LNCAP (cell line): ENCODE results near the gene IHH.

Experiments
- TF ChIP-seq, protein P1 (sequence below): fragments of 450-650 bp; IDR thresholded peaks from 2 replicates; pipeline ENCODE4 v1.5.1; 2017; ENCODE audit warnings: mild to moderate bottlenecking

The IHH gene

DNA sequence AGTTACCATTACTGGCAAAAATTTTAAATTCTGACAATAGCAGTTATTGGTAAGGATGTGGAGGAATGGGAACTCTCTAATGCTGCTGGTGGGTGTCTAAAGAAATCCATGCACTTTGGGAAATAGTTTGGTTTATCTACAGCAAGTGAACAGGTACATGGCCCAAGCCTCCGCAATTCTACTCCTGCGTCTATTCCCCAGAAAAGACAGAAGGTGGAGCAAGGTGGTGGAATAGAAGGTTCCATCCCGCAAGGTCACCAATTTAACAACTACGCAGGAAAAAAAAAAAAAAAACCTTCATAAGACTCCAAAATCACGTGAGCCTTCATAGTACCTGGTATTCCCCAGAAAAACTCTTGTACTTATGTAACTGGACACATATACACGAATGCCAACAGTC is 25.9 kb downstream of the IHH start:
- TF ChIP-seq, protein P1, sequence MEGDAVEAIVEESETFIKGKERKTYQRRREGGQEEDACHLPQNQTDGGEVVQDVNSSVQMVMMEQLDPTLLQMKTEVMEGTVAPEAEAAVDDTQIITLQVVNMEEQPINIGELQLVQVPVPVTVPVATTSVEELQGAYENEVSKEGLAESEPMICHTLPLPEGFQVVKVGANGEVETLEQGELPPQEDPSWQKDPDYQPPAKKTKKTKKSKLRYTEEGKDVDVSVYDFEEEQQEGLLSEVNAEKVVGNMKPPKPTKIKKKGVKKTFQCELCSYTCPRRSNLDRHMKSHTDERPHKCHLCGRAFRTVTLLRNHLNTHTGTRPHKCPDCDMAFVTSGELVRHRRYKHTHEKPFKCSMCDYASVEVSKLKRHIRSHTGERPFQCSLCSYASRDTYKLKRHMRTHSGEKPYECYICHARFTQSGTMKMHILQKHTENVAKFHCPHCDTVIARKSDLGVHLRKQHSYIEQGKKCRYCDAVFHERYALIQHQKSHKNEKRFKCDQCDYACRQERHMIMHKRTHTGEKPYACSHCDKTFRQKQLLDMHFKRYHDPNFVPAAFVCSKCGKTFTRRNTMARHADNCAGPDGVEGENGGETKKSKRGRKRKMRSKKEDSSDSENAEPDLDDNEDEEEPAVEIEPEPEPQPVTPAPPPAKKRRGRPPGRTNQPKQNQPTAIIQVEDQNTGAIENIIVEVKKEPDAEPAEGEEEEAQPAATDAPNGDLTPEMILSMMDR, result no peak

DNA sequence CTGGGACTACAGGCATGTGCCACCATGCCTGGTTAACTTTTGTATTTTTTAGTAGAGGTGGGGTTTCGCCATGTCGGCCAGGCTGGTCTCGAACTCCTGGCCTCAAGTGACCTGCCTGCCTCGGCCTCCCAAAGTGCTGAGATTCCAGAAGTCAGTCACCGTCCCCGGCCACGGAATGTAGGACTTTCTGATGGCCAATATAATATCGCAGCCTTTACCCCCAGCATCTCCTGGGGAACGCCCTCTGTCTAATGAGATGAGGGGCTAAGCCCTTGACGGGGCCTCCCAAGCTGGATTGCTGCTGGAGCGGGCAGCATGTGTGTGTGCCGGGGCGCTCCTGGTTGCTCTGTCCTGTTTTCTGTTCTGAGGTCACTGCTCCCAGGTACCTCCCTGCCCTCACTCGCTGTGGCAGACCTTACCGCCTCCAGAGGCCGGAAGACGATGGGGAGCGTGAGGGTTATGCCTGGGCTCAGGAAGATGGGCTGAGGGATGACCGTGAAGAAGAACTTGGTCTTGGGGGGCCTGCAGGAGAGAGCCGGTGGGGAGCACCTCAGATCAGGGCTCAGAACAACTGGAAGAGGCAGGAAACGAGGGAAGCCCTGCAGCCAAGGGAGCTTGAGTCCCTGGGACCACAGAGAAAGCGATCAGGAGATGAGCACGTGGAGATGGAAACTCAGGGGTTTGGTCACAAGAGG is 28.5 kb downstream of the IHH start:
- TF ChIP-seq, protein P1, result no peak

DNA sequence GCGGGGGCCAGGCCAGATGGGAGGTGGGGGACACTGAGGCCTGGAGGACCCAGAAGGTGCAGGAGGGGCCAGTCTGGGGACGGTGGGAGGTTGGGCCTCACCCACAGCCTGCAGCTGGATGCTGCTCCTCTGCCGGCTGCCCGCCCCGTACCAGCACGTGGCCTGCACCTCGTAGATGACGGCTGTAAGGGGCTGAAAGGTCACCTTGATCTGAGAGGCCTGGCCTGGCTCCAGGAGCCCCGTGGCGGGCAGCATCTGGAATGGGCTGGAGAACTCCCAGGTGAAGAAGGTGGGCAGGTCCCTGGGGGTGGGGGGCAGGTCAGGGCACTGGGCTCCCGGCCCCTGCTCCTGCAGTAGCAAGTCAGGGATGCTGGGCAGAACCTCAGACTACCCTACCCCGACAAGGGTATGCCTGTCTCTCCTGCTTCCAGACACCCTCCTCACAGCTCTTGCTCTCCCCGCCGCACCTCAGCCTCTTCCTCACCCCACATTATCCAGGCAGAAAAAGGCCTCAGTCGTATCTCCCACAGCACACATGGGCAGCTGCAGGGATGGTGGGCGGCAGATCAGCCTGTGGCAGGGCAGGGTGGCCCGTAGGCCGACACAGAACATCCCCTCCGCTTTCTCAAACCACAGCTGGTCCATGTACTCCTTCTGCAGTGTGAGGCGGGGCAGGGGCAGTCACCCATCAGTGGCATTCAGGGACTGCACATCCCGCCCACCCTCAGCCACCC is 29.5 kb downstream of the IHH start:
- TF ChIP-seq, protein P1, result no peak

DNA sequence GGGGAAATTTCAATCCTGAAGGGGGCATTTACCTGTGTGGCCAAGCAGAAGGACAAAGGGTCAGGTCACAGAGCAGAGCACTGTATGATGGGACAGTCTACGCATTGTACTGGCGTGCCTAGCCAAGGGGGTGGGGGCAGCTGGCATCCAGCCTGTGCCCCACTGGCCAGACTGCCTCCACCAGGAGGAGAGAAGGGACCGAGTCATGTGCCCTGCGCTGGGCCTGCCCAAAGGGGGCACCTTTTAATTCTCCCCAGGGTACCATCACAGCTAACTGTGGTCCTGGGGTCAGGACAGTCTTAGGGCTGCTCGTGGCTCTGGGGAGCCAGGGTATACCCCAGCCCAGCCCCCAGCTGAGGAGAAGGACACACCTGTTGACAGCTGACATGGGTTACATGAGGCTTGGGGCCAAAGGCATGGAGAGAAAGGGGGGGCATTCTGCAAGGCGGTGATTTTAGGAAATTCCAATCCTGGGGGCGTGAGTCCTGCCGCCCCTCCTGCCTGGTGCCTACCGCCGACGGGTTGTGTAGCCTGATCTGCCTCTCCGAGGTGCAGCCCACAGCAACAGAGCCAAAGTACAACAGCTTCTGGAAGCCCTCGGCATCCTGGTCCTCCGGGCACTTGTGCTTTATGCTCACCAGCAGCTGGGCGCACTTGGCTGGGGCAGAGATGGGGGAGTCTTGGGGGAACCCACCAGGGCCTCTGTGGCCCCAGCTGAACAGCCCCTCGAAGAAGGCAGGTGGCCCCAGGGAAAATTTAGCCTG is 30.4 kb downstream of the IHH start:
- TF ChIP-seq, protein P1, result no peak

DNA sequence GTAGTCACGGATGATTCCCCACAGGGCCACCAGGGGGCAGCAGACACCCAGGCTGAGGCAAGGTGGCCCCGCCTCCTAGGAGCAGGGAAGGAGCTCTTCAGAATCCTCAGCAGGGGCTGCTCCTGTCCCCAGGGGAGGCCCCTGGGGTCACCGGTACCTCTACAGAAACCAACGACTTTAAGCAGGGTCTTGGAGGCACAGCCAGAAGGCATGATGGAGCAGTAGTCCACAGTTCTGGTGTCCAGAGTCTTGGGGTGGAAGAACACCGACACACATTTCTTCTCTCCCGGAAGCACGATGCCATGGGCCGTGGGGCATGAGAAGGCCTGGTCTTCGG is 30.9 kb downstream of the IHH start:
- TF ChIP-seq, protein P1, result peak; percentile 82

DNA sequence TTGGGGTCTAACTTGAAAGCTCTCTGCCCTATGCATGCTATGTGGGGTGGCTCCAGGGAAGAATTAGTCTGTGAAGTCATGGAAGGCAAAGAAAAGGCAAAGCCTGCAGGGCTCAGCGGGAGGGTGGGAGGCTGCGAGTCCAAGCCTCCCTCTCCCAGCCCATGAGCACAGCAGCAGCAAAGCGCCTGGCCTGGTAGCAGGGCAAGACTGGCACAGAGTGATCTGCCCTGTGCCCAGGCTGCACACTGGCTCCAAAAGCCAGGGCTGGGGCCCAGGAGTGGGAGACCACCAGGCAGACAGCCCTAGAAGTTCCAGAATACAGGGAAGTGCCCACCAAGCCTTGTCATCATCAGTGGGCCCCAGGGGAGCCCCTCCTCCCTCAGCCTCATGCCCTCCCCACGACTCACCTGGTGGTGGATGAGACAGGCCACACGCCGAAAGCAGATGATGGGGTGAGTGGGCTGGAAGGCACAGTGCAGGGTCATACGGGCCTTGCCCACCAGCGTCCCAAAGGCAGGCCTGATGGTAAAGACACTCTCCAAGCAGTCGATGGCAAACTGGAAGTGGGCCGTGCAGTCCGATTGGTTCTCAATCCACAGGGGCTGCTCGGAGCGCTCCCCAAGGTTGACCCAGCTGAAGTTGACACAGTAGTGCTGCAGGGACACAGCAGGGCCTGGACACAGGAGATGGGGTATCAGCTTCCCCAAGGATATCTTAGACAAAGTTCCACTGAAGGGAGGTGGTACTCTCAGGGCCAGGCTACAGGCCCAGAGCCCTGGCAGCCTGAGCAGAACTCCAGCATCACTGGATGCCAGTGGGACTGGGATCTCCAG is 31.5 kb downstream of the IHH start:
- TF ChIP-seq, protein P1, result no peak

DNA sequence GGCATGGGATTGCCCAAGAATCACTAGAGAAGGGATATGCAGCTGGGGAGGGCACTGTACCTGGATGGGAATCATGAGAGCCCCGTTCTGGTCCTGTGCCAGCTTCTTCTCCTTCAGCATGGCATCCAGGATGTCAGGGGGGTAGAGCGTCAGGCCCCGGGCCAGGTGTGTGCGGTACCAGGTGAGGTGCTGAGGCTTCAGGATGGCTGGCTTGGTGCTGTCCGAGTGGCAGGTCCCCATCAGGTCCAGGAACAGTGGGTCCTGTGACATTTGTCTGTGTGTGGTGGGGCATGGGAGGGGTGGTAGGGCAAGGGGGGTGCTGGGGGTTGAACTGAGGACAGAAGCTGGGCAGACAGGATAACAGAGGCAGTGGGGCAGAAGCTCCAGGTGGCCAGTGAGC is 32.6 kb downstream of the IHH start:
- TF ChIP-seq, protein P1, result no peak
